ENCODE measurements around the gene ADGRF4. TPM values are rescaled to one million over a fixed set of nuclear protein-coding genes. Genes with fewer than 3 reads are reported as not detected.
A peak's percentile ranks its signal among the peaks of the same experiment; 100 is the strongest.

ADGRF4 gene
- total and polyA plus RNA-seq, 2 of the 8 experiments (the other 6 are each of a cell fraction or from before 2014, with no cell fraction given): 0.02 TPM; not detected in 1

- no peak overlapping the region for H2BK12ac ChIP-seq (ENCODE audit: low read depth, low read length)
- POLR2A ChIA-PET (ENCODE audit: partially characterized antibody): no interaction called here
- H3K79me1 ChIP-seq (ENCODE audit: low read depth, low read length): no peaks in the 10 kb centered on the region
- no peak overlapping the region for H4K91ac ChIP-seq (replicated peaks; ENCODE audit: insufficient read length, low read length)
- no peak overlapping the region for H3K18ac ChIP-seq (ENCODE audit: extremely low read depth, low read length)
- no peak overlapping the region for H3K27ac ChIP-seq (ENCODE audit: low read depth, low read length)
- WGBS, 2 experiments (ENCODE audit: extremely low coverage in 1 of 2, insufficient coverage in 1 of 2, insufficient read length in 1 of 2, insufficient replicate concordance in 2 of 2, low coverage in 1 of 2, low lambda C conversion rate in 2 of 2, missing lambda C conversion rate in 1 of 2): 79% methylated on average over 1 of the region's 1 CpG; no CpG with 5 or more reads in 1 of the 2 experiments
- no peaks in the 10 kb centered on the region for H4K20me1 ChIP-seq (replicated peaks in 1 of 2; ENCODE audit: control insufficient read depth in 1 of 2, insufficient read depth in 2 of 2, low read length in 2 of 2)
- no peaks in the 10 kb centered on the region for H3K27me3 ChIP-seq (replicated peaks in 1 of 4; ENCODE audit: control insufficient read depth in 3 of 4, extremely low read depth in 1 of 4, insufficient read depth in 3 of 4, low read length in 3 of 4)
- no peaks in the 10 kb centered on the region for H3K36me3 ChIP-seq (ENCODE audit: control insufficient read depth in 2 of 4, insufficient read depth in 4 of 4, low read length in 3 of 4)
- peak overlapping the region; percentile 21; the same call in 1 of the 2 replicates for H2BK20ac ChIP-seq (ENCODE audit: low read length)
- no peak overlapping the region for H4K8ac ChIP-seq (ENCODE audit: extremely low read depth, insufficient read depth, low read length)
- no peaks in the 10 kb centered on the region; a peak in 2 of 4 replicates for H3K9me3 ChIP-seq (ENCODE audit: insufficient read depth in 2 of 2, low read depth in 1 of 2, low read length in 1 of 2)
- FAIRE-seq (no peak), DNase-seq (ENCODE audit: low read depth in 1 of 2, low spot score in 2 of 2) (no peak)
- no peaks in the 10 kb centered on the region; the same call in 1 of the 2 replicates for H3K23me2 ChIP-seq (ENCODE audit: low read depth, low read length)
- H2BK5ac ChIP-seq (ENCODE audit: low read depth, low read length): no peak overlapping the region
- no peak overlapping the region for H3K4me3 ChIP-seq (ENCODE audit: extremely low read depth in 1 of 4, insufficient read depth in 2 of 4, low read depth in 3 of 4, low read length in 4 of 4)
- no peak overlapping the region for H4K5ac ChIP-seq (ENCODE audit: insufficient read length, low read depth, low read length)
- CTCF ChIA-PET (ENCODE audit: partially characterized antibody): no interaction called here
- H2AK5ac ChIP-seq (ENCODE audit: low read depth, low read length): no peak overlapping the region
- H3K23ac ChIP-seq (ENCODE audit: insufficient read length): no peak overlapping the region
- no peak overlapping the region for H2BK15ac ChIP-seq (ENCODE audit: low read length)
- no peak overlapping the region for H3K14ac ChIP-seq (ENCODE audit: insufficient read length)
- H3K9ac ChIP-seq (replicated peaks in 1 of 4; ENCODE audit: extremely low read depth in 1 of 4, low read depth in 3 of 4, low read length in 3 of 4): no peak overlapping the region
- no peak overlapping the region for H3K4ac ChIP-seq (replicated peaks; ENCODE audit: insufficient read length, low read depth, low read length)
- H2BK120ac ChIP-seq (replicated peaks; ENCODE audit: low read depth, low read length): no peak overlapping the region
- no peaks in the 10 kb centered on the region for H3K79me2 ChIP-seq (ENCODE audit: control insufficient read depth in 1 of 2, insufficient read depth in 2 of 2, low read length in 2 of 2)
- 0 out of 2 replicates have a peak overlapping the region, but pooled peaks have one; percentile 25 for H2AFZ ChIP-seq (ENCODE audit: low read length)
- no peak overlapping the region for H3K4me2 ChIP-seq (ENCODE audit: insufficient read depth in 1 of 2, low read depth in 2 of 2, low read length in 2 of 2)
- peaks cover 0 to 7% (median 5%) of the 10 kb centered on the region in 4 experiments; a peak in 4 of 7 replicates for H3K4me1 ChIP-seq (replicated peaks in 1 of 4; ENCODE audit: control insufficient read depth in 3 of 4, insufficient read depth in 4 of 4, low read length in 3 of 4)
- H3K56ac ChIP-seq (replicated peaks; ENCODE audit: insufficient read length, low read depth, low read length): no peak overlapping the region
- TF ChIP-seq RXRA (IDR thresholded peaks at IDR 0.05; ENCODE audit: insufficient read depth, low read depth, low read length) (no peak), SIN3A (conservative IDR thresholded peaks at IDR 0.05 in 1 of 2, IDR thresholded peaks at IDR 0.05 in 1 of 2; ENCODE audit: low read depth in 1 of 2, low read length in 2 of 2) (no peak), CBX8 (IDR thresholded peaks at IDR 0.05; ENCODE audit: borderline replicate concordance, low read depth, low read length) (no peak), MAFK (IDR thresholded peaks at IDR 0.05; ENCODE audit: low read depth, low read length) (no peak), SP2 (IDR thresholded peaks at IDR 0.05; ENCODE audit: low read length) (no peak), E2F6 (IDR thresholded peaks at IDR 0.05) (no peak), SUZ12 (IDR thresholded peaks at IDR 0.05; ENCODE audit: low read length) (no peak), KDM5A (IDR thresholded peaks at IDR 0.05; ENCODE audit: low read length) (no peak), RAD21 (IDR thresholded peaks at IDR 0.05 in 1 of 2, conservative IDR thresholded peaks at IDR 0.05 in 1 of 2; ENCODE audit: low read depth in 2 of 2, low read length in 2 of 2) (no peak), TCF12 (IDR thresholded peaks at IDR 0.05; ENCODE audit: low read depth, low read length) (no peak), EGR1 (IDR thresholded peaks at IDR 0.05; ENCODE audit: borderline replicate concordance, low read depth, low read length) (no peak), ASH2L (IDR thresholded peaks at IDR 0.05; ENCODE audit: low read length) (no peak), CHD2 (IDR thresholded peaks at IDR 0.05; ENCODE audit: low read length) (no peak)
Measured at GRCh38 chr6:47740714-47741113, 42.3 kb downstream of the ADGRF4 start.

Data from H1 (cell line).